NB4 (cell line): ENCODE measurements around the gene MRE11.

Experiments used
- TF ChIP-seq, protein P1 (sequence below): IDR thresholded peaks from one replicate; pipeline ENCODE4 v1.5.1; 2012; ENCODE audit warnings: low read depth, low read length
- TF ChIP-seq, protein P2 (sequence below): IDR thresholded peaks from 2 replicates; pipeline ENCODE4 v1.6.1; 2011; ENCODE audit warnings: low read depth, low read length

DNA sequence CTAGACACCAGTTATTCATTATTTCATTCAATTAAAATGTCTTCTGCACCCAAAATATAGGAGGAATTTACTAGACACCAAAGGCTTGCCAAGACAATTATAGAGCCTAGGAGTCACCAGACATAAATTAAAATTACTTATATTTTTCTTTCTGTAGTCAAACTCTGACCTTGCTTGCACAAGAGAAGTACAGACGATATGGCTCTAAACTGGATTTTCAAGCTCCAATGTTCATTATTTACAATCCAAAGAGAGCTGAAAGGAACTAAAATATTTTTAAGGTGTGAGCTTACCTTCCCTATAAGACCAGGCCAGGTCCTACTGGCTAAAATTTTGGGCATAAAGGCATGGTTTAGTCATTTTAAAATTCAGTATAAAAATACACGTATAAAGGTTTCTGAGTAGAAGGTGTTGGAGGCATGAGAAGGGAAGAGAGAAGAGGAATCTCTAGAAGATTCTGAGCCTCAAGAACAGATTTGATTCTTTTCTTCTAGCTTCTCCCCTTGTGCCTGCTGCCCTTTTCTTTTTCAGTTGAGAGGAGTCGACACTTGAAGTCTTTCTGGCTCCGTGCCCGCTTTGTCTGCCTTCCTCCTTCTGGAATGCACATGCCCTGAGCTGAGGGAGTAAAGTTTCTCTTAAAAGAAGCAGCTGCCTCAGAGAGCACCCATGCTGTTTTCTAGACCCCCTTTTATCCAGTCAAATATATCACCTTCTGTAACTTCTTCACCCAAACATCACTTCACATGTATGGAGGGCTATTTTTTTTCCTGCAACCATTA lies 32.1 kb upstream of the MRE11 start:
- TF ChIP-seq, protein P1, sequence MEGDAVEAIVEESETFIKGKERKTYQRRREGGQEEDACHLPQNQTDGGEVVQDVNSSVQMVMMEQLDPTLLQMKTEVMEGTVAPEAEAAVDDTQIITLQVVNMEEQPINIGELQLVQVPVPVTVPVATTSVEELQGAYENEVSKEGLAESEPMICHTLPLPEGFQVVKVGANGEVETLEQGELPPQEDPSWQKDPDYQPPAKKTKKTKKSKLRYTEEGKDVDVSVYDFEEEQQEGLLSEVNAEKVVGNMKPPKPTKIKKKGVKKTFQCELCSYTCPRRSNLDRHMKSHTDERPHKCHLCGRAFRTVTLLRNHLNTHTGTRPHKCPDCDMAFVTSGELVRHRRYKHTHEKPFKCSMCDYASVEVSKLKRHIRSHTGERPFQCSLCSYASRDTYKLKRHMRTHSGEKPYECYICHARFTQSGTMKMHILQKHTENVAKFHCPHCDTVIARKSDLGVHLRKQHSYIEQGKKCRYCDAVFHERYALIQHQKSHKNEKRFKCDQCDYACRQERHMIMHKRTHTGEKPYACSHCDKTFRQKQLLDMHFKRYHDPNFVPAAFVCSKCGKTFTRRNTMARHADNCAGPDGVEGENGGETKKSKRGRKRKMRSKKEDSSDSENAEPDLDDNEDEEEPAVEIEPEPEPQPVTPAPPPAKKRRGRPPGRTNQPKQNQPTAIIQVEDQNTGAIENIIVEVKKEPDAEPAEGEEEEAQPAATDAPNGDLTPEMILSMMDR: no peak
- TF ChIP-seq, protein P2, sequence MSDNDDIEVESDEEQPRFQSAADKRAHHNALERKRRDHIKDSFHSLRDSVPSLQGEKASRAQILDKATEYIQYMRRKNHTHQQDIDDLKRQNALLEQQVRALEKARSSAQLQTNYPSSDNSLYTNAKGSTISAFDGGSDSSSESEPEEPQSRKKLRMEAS: no peak
